Measurements from ENCODE around the gene SP2. TPM values are rescaled to one million over a fixed set of nuclear protein-coding genes. Genes with fewer than 3 reads are reported as not detected.

Gene SP2
- total and polyA plus RNA-seq, 2 of the 13 experiments (the other 11 are each of a cell fraction or from before 2014, with no cell fraction given) = 1.4 to 4.8 TPM

DNA sequence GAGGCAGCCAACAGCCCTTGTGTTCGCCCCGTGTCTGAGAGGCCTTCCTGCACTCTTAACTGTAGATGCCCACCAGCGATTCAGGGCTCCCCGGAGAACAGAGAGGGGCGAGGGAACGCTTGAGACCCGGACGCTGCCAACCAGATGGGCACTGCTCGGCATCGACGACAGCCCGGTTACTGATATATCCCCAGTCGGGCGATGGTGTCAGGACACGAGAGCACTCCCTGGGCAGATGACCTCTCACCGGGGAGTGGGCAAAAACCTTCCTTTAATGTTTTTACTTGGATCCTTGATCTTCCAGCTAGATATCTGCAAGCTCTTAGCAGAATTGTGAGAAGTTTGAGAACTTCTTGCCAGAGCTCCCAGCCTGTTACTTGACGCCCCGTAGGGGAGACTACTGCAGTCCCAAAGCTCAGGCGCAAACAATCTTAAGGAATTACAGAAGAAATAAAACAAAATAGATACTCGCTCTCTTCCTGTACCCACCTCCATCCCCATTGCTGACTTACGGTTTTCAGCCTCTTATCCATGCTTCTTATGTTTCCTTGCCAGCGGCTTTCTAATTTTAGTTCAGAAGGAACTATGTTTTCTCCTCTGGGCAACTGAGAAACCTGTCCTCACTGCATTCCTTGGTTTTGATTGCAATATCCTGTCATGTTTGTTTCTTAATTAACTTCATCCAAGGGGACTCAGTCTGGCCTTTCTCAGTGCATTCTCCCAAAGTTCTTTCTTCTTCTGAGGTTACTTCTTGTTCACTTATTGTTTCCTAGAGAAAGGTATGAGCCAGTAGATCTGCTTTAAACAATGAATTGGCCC lies 845 bp downstream of the SP2 start (continued):
- TF ChIP-seq, protein P1, sequence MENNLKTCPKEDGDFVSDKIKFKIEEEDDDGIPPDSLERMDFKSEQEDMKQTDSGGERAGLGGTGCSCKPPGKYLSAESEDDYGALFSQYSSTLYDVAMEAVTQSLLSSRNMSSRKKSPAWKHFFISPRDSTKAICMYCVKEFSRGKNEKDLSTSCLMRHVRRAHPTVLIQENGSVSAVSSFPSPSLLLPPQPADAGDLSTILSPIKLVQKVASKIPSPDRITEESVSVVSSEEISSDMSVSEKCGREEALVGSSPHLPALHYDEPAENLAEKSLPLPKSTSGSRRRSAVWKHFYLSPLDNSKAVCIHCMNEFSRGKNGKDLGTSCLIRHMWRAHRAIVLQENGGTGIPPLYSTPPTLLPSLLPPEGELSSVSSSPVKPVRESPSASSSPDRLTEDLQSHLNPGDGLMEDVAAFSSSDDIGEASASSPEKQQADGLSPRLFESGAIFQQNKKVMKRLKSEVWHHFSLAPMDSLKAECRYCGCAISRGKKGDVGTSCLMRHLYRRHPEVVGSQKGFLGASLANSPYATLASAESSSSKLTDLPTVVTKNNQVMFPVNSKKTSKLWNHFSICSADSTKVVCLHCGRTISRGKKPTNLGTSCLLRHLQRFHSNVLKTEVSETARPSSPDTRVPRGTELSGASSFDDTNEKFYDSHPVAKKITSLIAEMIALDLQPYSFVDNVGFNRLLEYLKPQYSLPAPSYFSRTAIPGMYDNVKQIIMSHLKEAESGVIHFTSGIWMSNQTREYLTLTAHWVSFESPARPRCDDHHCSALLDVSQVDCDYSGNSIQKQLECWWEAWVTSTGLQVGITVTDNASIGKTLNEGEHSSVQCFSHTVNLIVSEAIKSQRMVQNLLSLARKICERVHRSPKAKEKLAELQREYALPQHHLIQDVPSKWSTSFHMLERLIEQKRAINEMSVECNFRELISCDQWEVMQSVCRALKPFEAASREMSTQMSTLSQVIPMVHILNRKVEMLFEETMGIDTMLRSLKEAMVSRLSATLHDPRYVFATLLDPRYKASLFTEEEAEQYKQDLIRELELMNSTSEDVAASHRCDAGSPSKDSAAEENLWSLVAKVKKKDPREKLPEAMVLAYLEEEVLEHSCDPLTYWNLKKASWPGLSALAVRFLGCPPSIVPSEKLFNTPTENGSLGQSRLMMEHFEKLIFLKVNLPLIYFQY (CRISPR knock-in tag; IDR thresholded peaks at IDR 0.05; ENCODE audit: borderline replicate concordance) = 0 out of 2 replicates have a peak, but pooled peaks have one; percentile 8
- TF ChIP-seq SIN3A (IDR thresholded peaks at IDR 0.05; ENCODE audit: borderline replicate concordance, low read depth, low read length) (no peak), JUND (CRISPR knock-in tag; IDR thresholded peaks at IDR 0.05) (no peak), RNF2 (conservative IDR thresholded peaks at IDR 0.05; ENCODE audit: low read depth) (no peak), ONECUT2 (CRISPR knock-in tag; IDR thresholded peaks at IDR 0.05) (0 out of 2 replicates have a peak, but pooled peaks have one; percentile 11), AGO2 (optimal IDR thresholded peaks at IDR 0.05; ENCODE audit: low read depth, low read length) (peak; percentile 50), ATAD3A (CRISPR knock-in tag; IDR thresholded peaks at IDR 0.05) (no peak), HOXA7 (CRISPR knock-in tag; IDR thresholded peaks at IDR 0.05) (no peak; the same call in 1 of the 2 replicates), CHCHD3 (CRISPR knock-in tag; IDR thresholded peaks at IDR 0.05) (no peak), HDAC1 (CRISPR knock-in tag; IDR thresholded peaks at IDR 0.05) (no peak), GFI1 (CRISPR knock-in tag; IDR thresholded peaks at IDR 0.05; ENCODE audit: borderline replicate concordance) (no peak), POLR2AphosphoS2 (IDR thresholded peaks at IDR 0.05; ENCODE audit: low read depth, low read length) (no peak), NFE2L2 (IDR thresholded peaks at IDR 0.05; ENCODE audit: low read length) (no peak), NFKBIZ (CRISPR knock-in tag; IDR thresholded peaks at IDR 0.05) (no peak), ZNF749 (CRISPR knock-in tag; IDR thresholded peaks at IDR 0.05; ENCODE audit: borderline replicate concordance) (peak; percentile 85; the same call in 1 of the 2 replicates), SOX5 (CRISPR knock-in tag; IDR thresholded peaks at IDR 0.05; ENCODE audit: borderline replicate concordance) (no peak), ZNF790 (CRISPR knock-in tag; IDR thresholded peaks at IDR 0.05; ENCODE audit: borderline replicate concordance) (no peak), CREB1 (IDR thresholded peaks at IDR 0.05) (no peak), CREB1 (CRISPR knock-in tag; IDR thresholded peaks at IDR 0.05) (no peak), RBM39 (IDR thresholded peaks at IDR 0.05; ENCODE audit: low read depth, low read length, poor library complexity, severe bottlenecking) (no peak)
- TF ChIP-seq, protein P2, sequence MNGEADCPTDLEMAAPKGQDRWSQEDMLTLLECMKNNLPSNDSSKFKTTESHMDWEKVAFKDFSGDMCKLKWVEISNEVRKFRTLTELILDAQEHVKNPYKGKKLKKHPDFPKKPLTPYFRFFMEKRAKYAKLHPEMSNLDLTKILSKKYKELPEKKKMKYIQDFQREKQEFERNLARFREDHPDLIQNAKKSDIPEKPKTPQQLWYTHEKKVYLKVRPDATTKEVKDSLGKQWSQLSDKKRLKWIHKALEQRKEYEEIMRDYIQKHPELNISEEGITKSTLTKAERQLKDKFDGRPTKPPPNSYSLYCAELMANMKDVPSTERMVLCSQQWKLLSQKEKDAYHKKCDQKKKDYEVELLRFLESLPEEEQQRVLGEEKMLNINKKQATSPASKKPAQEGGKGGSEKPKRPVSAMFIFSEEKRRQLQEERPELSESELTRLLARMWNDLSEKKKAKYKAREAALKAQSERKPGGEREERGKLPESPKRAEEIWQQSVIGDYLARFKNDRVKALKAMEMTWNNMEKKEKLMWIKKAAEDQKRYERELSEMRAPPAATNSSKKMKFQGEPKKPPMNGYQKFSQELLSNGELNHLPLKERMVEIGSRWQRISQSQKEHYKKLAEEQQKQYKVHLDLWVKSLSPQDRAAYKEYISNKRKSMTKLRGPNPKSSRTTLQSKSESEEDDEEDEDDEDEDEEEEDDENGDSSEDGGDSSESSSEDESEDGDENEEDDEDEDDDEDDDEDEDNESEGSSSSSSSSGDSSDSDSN (CRISPR knock-in tag; IDR thresholded peaks at IDR 0.05) = peak; percentile 57; the same call in 1 of the 2 replicates

All from HepG2 (cell line).